HG03060 (cell line): ENCODE data around the gene ENDOG.

ENCODE experiments used
- ATAC-seq: cut with Tn5 transposase; IDR thresholded peaks from one replicate; pipeline ENCODE4 v1.9.1; 2021; ENCODE audit warnings: low read depth, moderate number of reproducible peaks; ENCODE audit not compliant: unreplicated experiment

The ENDOG gene

DNA sequence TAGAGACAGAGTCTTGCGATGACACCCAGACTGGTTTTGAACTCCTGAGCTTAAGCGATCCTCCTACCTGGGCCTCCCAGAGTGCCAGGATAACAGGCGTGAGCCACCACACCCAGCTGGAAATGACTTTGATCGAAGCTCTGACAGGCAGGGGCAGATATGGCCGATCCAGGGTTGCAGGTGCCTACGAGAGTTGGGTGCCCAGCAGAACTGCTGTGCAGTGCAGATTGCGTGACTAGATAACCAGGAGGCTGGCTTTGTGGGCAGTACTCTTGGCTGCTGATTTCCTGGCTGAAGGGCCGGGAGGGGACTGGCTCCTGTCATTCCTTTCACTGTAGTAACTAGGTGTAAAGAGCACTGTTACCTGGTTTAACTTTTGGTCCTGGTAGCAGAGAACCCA, 19.4 kb upstream of the ENDOG start:
- ATAC-seq = no peak

DNA sequence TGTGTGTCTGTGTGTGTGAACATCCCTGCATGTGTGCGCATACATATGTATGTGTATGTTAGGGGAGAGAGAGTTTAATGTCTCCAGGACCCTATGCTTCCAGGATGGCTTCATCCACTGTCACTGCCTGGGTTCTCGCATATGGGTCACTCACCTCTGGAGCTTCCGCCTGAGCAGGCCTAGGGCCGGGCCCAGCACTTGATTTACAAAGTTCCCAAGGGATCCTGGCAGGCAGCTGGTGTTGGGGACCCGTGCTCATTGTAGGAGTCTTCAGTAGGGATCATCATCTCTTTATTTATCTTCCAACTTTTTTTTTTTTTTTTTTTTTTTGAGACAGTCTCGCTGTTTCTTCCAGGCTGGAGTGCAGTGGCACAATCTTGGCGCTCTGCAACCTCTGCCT, 18.2 kb upstream of the ENDOG start:
- no peak for ATAC-seq

DNA sequence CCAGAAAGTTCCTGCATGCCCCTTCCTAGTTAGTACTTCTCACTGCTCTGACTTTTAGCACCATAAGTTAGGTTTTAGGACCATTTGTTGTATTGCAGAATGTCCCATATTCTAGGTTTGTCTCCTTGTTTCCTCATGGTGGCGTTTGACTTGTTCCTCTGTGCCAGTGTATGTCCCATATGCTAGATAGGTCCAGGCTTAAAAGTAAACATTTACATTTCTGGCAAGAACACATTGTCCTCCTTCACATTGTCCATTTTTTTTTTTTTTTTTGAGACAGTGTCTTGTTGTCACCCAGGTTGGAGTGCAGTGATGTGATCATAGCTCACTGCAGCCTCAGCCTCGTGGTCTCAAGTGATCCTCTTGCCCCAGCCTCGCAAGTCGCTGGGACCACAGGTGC, 15.8 kb upstream of the ENDOG start:
- no peak for ATAC-seq

DNA sequence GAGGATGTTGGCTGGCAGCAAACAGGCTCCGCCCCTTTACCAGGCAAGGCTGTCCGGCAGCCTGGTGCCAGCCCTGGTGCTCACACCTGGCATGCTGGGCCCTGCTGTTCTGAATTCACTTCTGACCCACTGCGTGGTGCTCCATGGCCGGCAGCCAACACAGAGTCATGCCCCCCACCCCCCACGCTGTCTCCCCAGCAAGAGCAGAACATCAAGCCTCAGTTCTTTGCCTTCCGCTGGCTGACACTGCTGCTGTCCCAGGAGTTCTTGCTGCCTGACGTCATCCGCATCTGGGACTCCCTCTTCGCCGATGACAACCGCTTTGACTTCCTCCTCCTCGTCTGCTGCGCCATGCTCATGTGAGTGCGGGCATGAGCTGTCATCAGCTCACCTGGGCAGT, 12.6 kb upstream of the ENDOG start:
- no peak for ATAC-seq

DNA sequence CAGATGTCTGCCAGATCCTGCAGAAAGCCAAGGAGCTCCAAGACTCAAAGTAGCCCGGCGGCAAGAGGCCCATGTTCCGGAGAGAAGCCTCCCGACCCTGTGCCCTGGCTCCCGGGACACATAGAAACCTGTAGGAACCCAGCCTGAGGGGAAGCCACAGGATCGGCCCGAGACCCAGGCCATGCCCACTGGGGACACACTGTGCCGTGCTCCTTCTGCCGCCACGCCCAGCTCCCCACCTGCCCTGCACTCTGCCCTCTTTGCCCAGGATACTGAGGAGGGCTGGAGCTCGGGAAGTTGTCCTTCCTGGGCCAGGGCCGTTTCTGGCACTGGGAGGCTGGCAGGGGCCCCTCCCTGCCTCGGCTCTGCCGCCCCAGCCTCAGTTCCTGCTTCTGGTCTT, 10.5 kb upstream of the ENDOG start:
- ATAC-seq = no peak

DNA sequence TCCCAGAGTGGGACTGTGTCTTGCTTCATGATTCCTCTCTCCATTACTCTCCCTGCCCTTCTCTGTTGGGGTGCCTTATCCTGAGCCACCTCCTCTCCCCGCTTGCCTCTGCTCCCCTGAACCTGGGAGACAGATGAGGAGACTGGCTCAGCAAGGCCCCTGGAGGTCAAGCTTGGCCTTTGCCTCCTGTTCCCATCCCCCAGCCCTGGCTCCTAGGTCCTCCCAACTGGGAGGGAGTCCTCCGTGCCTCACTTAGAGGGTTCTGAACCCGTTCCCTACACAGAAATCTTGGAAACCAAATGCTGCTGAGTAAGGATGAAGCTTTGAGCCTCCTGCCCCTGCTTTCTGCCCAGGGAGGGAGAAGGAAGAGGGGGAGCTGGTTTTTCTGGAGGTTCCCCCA, 9.8 kb upstream of the ENDOG start:
- ATAC-seq = no peak

DNA sequence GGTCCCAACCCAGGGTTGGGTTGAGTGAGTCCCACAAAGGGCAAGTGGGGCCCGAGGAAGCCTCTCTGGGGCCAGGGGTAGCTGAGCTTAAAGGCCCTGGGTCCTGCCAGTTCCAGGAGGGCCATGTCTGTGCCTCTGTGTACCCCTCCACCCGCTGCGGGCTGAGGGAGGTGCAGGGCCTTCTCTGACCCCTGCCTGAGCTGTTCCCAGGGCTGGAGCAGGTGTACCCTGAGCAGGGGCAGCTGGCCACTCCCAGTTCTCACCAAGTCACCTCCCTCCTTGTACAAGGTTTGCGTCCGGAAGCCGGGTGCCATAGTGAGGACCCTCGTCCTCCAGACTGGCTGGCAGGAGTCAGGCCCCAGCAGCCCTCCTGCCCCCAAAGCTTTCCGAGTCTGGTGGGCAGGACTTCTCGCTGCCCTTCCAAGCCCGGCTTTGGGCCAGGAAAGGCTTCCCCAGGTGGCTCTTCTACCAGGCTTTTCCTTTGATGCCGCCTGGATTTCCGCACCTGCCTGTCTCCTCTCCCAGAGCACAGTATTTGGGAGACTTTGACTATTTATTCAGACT, 9.2 kb upstream of the ENDOG start:
- ATAC-seq = no peak

DNA sequence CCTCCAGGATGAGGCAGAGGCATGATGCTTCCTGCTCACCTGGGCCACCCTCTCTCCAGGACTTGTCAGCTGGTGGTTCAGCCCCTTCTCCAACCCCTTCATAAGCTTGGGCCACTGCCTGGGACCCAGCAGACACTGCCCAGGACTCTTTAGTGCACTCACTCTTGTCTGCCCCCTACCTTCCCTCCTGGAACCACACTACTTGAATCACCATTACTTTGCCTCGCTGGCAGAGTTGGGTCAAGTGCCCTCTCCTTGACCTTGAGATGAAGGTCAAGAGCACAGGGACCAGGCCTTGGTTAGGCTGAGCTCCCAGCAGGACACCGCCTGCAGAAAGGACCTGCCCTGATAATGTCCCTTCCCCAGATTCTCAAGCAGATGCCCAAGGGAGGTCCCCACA, 8.5 kb upstream of the ENDOG start:
- no peak for ATAC-seq

DNA sequence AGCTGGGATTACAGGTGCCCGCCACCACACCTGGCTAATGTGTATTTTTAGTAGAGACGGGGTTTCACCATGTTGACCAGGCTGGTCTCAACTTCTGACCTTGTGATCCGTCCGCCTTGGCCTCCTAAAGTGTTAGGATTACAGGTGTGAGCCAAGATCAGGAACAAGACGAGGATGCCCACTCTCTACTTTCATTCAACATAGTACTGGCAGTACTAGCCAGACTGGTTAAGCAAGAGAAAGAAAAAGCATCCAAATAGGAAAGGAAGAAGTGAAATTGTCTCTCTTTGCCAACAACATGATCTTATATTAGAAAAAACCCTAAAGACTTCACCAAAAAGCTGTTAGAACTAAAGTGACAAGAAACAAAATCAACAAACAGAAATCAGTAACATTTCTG, 7.4 kb upstream of the ENDOG start:
- no peak for ATAC-seq

DNA sequence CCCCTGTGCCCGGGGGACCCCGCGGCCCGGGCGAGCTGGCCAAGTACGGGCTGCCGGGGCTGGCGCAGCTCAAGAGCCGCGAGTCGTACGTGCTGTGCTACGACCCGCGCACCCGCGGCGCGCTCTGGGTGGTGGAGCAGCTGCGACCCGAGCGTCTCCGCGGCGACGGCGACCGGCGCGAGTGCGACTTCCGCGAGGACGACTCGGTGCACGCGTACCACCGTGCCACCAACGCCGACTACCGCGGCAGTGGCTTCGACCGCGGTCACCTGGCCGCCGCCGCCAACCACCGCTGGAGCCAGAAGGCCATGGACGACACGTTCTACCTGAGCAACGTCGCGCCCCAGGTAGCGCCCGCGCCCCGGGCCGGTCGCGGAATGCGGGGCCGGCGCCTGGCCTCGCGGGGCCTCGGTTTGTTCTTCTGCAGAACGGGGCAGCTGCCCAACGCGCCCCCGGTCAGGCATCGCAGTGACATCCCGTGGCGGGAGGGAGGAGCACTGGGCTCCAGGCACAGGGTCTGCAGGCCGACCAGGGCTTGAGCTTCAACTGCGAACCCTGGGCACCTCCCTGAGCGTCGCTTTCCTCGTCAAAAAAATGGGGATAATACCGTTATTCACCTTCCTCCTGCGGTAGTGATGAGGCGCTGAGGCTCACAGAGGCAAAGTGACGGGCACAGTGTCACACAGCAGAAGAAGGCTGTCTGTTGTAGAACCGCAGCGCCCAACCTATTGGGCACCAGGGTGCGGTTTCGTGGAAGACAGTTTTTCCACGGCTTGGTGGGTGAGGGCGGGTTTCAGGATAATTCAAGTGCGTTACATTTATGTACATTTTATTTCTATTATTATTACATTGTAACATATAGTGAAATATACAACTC, 777 bp downstream of the ENDOG start:
- no peak for ATAC-seq

DNA sequence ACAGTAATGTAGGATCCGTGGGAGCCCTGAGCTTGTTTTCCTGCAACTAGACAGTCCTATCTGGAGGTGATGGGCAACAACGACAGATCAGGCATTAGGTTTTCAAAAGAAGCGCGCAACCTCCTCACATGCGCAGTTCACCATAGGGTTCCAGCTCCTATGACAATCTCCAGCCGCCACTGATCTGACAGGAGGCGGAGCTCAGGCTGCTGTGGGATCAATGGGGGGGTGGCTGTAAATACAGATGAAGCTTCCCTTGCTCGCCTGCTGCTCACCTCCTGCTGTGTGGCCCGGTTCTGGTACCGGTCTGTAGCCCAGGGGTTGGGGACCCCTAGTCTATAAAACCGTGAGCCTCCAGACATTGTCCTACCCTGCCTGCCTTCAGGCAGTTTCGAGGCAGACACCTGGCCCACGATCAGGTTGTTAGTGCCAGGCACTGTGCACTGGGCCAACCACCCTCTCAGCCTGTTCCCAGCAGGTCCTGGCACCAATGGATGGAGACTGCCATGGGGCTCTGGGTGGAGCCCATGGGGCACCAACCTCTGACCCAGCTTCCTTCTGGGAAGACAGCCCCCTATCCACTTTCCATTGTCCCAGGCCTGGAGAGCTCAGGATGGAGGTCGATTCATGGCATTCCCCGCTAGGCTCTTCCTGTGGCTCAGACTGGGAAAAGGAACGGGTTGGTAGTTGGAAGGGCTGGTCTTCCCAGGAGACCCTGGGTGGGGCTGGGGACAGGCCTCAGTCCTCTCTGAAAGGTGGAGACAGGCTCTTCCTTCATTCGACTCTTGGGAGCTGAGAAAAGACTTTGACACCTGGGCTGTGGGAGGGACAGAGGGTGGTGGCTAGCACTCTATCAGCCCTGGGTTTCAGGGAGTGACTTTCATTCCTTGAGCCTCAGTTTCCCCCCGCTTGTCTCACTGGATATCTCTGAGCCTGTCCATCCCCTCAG, 1.7 kb downstream of the ENDOG start:
- no peak for ATAC-seq

DNA sequence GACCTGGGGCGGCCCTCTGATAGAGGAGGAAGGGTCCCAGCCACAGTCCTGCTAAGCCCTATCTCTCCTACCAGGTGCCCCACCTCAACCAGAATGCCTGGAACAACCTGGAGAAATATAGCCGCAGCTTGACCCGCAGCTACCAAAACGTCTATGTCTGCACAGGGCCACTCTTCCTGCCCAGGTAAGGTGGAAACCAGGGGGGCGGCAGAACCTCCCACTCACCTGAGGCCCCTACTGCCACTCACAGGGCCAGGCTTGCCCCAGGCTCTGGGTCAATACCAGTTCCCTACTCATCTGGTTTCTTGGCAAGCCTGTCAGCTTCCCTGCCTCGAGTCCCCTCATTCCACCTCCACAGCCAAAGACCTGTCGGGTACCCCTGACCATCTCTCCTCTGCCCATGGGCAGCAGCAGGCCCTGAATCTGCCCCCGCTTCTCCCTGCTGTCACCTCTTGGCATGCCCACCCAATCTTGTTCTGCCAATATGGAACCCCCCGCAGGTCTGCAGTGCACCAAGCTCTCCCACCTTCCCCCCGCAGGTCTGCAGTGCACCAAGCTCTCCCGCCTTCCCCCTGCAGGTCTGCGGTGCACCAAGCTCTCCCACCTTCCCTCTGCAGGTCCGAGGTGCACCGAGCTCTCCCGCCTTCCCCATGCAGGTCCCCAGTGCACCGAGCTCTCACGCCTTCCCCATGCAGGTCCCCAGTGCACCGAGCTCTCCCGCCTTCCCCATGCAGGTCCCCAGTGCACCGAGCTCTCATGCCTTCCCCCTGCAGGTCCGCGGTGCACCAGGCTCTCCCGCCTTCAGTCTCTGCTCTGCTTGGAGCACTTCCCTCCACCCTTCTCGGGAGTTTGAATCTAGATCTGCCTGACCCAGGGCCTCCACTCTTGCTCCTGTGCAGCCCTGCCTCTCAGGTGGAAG, 2.6 kb downstream of the ENDOG start:
- no peak for ATAC-seq

DNA sequence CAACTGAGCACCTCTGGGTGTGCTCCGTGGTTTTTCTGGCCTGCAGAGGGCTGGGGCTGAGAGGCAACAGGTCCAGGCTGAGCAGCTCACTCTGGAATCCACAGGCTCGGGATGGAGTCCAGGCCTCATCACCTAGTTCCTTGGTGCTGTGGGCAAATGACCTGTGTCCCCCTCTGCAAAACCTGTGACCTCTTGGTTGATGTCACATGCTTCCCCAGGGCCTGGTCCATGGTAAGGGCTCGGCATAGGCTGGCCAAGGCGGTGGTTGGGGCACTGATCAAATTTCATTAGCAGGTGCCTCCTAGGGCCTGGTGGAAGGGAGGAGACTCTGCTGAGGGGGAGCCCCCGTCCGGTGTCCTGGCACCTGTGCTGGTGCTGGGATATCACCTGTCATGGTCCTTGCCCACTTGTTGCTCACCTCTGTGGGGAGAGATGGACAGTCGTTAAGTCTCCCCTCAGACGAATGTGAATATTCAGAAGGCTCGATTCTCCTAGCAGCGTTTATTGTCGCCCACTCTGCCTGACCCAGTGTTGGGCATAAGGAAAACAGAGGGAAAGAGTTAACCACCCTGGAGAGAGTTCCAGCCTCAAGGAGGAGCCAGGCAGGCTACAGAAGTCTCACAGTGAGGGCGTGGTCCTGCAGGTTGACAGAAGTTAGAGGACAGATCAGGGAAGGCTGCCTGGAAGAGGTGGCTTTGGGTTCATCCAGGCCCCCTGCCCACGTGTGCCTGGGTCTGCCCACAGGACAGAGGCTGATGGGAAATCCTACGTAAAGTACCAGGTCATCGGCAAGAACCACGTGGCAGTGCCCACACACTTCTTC, 3.5 kb downstream of the ENDOG start:
- no peak for ATAC-seq

DNA sequence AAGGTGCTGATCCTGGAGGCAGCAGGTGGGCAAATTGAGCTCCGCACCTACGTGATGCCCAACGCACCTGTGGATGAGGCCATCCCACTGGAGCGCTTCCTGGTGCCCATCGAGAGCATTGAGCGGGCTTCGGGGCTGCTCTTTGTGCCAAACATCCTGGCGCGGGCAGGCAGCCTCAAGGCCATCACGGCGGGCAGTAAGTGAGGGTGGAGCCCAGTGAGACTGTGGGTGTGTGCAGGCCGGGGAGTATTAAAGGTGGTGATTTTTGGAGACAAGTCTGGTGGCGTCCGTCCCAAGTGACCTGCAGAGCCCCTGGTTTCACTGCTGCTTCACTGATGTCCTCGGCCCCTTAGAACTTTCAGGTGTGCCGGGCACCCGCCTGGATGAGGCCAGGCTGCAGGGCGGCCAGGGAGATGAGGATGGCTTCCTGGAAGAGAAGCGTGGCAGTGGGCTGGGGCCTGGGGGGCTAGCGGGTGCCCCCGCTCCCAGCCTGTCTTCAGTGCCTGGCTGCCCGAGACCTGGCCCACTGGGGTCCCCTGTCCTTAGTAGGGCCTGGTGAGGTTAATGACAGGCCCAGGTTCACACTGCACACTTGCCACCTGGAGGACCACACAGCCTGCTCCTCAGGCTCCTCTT, 4.2 kb downstream of the ENDOG start:
- ATAC-seq = no peak

DNA sequence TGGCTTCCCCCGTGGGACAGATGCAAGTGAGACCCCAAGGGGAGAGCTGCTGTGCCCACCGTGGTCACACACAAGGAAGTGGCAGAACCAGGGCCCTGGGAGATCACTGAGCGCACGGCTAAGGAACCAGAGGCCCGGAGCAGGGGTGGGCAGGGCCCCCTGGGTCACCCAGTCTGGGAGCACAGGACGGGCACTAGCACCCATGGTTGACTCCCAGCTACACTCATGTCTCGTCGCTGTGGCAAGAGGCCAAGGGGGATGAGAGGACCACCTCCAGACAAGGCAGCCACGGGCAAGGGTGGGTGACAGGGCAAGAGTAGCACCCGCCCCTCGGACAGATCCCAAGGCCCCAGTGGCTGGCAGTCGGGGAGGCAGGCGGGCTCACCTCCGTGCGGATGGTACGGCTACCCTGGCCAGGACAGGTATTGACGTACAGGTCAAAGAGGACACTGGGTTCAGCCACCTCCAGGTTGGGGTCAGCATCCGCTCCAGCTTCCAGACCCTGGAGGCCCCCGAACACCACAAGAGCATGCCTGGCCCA, 5.1 kb downstream of the ENDOG start:
- ATAC-seq = no peak

DNA sequence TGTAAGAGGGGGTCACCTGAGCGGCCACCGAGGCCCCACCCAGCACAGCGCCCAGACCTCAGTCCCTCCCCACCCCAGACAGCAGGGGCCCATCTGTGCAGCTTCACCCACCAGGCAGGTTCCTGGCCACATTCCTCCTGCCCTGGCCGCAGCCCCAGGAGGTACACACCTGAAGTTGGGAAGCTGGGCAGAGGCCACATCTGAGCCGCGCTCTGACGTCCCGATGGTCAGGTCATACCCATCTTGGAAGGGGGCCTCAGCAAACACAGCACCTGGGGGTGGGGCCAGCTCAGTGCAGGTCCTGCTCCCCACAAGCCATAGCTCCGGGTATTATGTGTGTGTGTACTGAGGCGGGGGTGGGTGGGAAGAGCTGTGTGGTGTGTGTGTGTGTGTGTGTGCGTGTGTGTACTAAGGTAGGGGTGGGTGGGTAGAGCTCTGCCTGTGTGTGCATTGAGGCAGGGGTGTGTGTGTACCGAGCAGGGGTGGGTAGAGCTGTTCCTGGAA, 5.7 kb downstream of the ENDOG start:
- ATAC-seq = no peak

DNA sequence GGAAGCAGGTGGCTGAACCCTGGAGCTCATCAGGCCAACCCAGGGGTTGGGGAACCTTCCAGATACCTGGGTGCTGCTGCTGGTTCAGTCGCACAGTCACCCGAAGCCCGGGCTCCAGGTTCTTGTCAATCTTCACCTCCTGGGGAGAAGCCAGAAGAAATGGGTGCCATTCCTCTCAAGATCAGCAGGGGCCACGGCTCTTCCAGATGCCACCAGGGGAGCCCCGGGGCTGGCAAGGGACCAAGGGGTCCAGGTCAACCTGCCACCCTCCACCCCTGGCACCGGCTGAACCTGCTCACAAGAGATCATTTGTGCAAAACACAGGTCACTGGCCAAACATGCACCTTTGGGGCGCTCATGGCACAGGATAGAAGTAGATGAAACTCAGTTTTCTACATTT, 6.6 kb downstream of the ENDOG start:
- ATAC-seq = no peak

DNA sequence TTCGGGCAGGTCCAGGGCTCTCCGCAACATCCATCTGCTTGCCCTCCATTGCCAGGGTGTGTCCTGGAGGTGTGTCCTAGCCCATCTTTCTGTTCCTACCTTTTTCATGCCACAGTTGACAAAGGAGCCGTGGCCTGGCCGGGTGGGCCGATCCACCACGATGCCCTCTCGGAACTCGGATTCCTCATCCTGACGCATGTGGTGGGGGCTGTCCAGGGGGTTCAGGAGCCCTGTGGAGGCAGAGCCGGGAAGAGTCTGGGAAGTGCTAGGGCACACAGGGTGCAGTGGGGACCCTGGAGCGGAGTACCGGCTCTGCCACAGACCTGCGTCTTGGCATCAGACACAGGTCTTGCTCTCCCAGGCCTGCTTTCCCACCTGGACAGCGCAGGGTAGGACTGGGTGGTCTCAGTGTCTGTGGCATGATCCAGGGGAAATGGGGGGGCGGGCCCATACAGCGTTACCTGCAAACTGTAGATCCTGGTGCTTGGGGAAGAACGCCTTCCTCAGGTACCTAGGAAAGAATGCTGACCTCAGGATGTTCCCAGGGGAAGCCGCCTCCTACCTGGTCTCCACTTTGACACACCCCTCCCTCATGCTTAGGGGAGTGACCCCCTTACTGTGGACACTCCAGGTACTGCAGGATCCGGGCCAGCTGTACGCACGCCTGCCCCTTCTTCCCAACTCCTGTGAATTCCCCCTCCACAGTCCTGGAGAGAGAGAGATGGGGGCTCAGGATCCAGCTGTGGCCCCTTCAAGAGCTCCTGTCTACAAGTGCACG, 7.8 kb downstream of the ENDOG start:
- ATAC-seq = no peak
